Esophagus mucosa (tissue), 1 donor: ENCODE data around the gene THEM5. TPM values are rescaled to one million over a fixed set of nuclear protein-coding genes. Genes with fewer than 3 reads are reported as not detected.
A peak's percentile ranks its signal among the peaks of the same experiment; 100 is the strongest.
"Not testable (repeated sequence)": the region's sequence is repeated elsewhere in the genome, so short reads cannot be mapped to it uniquely, and the experiment has no call there.

ENCODE experiments used
- ATAC-seq: fragments of 200-7000 bp; cut with Tn5 transposase; one replicate; pipeline ENCODE4 v1.9.1; 2020
- total RNA-seq: library from RNA; stranded (reverse); gene quantifications from one replicate; pipeline ENCODE4 v1.2.4, GENCODE V29; 2023
- donor health status: DM: yes; HTN: yes; CAD: no.

THEM5 gene
- total RNA-seq, 1 donor from 2014 or later = 0.32 TPM

GRCh38 chr1:151867321-151867720 is 13.8 kb upstream of the THEM5 start:
- ATAC-seq = no peak

- no peak for ATAC-seq
Measured at GRCh38 chr1:151864411-151864810, 10.9 kb upstream of the THEM5 start.

GRCh38 chr1:151862604-151863003 is 9.1 kb upstream of the THEM5 start:
- no peak for ATAC-seq

GRCh38 chr1:151860504-151861187 is 7.1 kb upstream of the THEM5 start:
- ATAC-seq = peak; percentile 39

GRCh38 chr1:151859891-151860293 is 6.4 kb upstream of the THEM5 start:
- no peak for ATAC-seq

GRCh38 chr1:151858886-151859665 is 5.6 kb upstream of the THEM5 start:
- ATAC-seq = no peak

DNA sequence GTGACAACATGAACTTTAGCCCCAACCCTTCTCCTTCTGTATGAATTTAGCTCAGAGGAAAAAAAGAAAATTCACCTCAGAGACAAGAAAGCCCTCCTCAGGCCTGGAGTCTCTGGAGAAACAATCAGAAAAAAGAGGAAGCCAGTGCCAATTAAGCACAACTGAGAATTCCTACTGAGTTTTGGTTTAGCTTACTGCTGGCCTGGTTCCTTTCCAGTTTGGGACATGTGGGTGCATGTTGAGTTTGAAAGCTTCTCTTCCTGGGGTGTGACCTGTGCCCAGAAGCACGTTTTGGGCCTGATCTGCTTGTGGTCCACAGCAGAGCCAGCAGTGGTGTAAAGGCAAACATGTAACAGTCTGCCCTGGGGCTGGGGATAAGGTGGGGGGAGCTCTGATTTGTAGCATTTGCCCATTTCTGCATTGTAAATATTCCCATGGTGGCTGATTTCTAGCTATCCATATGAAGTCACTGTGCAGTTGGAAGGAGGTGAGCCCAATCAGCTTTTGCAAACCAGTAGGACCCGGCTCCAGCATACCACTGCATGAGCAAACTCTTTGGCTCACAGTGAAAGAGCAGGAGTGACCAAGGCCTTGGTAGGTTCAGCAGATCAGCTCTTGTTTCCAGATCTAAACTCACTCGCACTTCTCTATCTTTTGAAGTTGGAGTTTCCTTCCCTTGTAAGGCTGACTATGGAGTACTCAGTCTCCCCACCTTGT is 4.7 kb upstream of the THEM5 start:
- peak; percentile 57 for ATAC-seq

DNA sequence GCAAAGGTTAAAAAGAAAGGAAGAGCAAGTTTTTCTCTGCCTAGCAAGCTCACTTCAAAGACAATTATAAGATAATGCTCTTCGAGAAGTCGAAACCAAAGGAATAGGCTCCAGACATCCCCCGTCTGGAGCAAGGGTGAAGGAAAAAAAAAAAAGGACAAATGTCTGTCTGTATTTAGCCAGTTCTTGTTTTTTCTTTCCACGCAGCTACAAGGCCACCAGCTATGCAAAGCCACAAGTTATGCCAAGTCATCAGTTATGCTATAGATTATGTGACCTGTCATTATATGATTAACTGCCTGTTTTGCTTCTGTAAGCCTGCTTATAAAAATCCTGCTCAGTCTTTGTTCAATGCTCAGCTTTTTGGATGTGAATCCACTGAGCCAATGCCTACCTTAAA is 2.4 kb upstream of the THEM5 start:
- no peak for ATAC-seq

GRCh38 chr1:151855516-151855915 is 2.0 kb upstream of the THEM5 start:
- ATAC-seq = not testable (repeated sequence)

GRCh38 chr1:151854658-151855057 is 1.1 kb upstream of the THEM5 start:
- ATAC-seq = no peak

- peak; percentile 4 for ATAC-seq
Measured at GRCh38 chr1:151852733-151853132, 779 bp downstream of the THEM5 start.

GRCh38 chr1:151851886-151852285 is 1.6 kb downstream of the THEM5 start:
- ATAC-seq = peak; percentile 9

GRCh38 chr1:151849871-151850270 is 3.6 kb downstream of the THEM5 start:
- no peak for ATAC-seq

DNA sequence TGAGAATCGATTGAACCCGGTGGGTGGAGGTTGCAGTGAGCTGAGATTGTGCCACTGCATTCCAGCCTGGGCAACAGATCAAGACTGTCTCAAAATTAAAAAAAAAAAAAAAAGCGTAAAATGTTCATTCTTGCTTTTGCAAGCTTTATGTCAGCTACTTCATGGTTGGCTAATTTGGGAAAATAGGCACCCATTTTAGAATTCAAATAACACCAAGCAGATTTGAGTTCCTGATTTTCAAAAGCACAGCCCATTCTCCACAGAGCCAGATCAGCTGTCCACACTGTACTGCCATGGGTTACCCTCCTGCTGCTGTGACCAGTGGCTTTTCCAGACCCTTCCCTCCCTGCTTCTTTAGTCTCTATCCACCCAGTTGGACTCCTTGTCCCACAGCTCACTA is 4.4 kb downstream of the THEM5 start:
- no peak for ATAC-seq

- ATAC-seq = no peak
Measured at GRCh38 chr1:151847867-151848596, 5.5 kb downstream of the THEM5 start.

DNA sequence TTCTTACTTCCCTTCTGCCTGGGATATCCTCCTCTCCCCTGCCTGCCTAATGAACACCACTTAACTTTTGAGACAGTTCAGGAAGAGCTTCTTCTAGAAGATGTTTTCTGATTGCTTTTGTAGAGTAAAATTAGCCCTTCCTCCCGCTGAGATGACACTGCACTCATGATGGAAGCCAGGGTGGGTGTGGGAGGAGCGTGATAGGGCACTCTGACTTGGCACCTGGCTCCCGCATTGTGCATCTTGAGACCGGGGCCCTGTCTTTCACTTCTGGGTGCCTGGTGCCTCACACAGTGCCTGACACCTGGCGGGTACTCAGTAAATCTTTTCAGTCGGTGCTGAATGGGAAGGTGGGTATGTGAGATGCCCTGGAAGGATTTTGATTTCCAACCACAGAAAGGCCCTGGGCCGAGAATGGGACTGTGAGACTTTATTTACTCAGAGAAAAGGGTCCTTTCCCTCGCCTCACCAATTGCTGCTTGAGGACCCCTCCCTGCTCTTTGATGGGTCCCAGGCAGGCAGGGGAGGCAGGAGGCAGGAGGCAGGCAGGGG is 6.8 kb downstream of the THEM5 start:
- no peak for ATAC-seq

DNA sequence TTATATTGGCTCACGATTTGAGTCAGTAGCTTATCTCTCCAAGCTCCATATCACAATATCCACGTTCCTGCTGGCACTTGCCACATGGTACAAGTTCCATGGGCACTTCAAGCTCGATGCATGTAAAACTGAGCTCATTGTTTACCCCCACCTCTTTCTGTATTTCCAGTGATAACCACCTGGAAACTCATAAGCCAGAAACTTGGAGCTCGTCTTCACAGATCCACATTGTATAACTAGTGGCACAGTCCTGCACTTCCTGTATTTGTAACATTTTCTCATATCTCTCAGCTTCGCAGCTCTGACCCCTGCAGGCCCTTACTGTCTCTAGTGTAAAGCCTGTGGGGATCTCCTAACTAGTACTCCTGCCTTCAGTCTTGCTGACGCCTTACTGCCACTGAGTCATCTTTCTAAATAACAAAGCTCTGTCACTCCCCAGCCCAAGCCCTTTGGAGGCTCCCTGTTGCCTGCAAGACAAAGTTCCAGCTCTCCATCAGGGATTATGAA is 7.4 kb downstream of the THEM5 start:
- ATAC-seq = peak; percentile 75

GRCh38 chr1:151843398-151843797 is 10.1 kb downstream of the THEM5 start:
- ATAC-seq = no peak

DNA sequence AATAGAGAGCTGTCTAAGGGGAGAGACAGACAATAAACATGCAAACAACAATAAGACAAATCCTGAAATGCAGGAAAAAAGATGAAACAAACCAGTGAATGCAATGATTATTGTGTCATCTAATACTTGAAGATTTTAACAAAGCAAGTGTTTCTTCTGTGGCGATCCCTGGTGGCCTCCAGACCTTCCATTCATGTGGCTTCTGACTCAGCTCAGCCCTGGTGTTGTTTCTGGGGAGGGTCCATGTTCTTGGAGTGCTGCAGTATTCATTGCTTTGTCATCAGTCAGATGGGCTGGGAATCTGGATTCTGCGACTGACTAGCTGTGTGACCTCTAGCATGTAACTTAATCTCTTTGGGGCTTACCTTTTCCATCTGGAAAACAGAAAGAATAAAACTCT is 12.4 kb downstream of the THEM5 start:
- no peak for ATAC-seq

DNA sequence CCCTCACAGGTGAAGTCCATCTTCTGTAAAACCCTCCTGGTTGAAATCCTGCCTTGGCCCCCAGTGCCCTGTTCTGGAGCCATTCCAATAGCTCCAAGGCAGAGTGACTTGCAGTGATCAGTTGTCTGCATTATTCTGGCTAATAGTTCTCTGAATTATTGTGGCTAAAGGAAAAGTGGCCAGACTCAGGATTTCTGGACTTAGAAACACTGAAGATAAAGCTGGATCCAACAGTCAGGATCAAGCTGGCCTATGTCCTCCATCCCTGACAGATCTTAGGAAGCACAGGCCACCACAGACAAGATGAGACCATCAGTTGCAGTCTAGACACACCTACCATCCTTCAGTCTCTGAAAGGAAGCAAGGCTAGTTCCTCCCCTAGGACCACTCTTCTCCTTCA is 13.1 kb downstream of the THEM5 start:
- no peak for ATAC-seq

- ATAC-seq = peak; percentile 66
Measured at GRCh38 chr1:151839457-151840403, 13.8 kb downstream of the THEM5 start, which contains the start of gene C2CD4D. TSS of gene C2CD4D (minus strand) at chr1:151839820. CDS start at chr1:151838989, 831 bp downstream.
